H1 (cell line): ENCODE results near the gene NUP50. TPM values are rescaled to one million over a fixed set of nuclear protein-coding genes. Genes with fewer than 3 reads are reported as not detected.

Experiments used
- CTCF ChIA-PET: fragments of 300-600 bp; sonication (Branson Sonifier 250); formaldehyde crosslinking; loops from one replicate; lab custom pipeline; 2021; ENCODE audit not compliant: partially characterized antibody; lab: Charles Lee
- POLR2A ChIA-PET: fragments of 300-600 bp; sonication (Branson Sonifier 250); formaldehyde crosslinking; loops from one replicate; lab custom pipeline; 2021; ENCODE audit warnings: inconsistent platforms; ENCODE audit not compliant: partially characterized antibody; lab: Charles Lee
- DNase-seq, 2 experiments: peaks; one replicate each; pipeline versions ENCODE4 v3.0.0 to v3.0.0-alpha.2; 2010 to 2022; ENCODE audit warnings: low spot score in 2 of 2, low read depth in 1 of 2, mixed read lengths in 1 of 2
- FAIRE-seq: peaks from 2 replicates; lab custom pipeline; 2011; peaks lifted over from hg19 to GRCh38; lab: Jason Lieb, UNC
- H2AFZ ChIP-seq: 2 replicates; pipeline ENCODE4 v1.8.1; 2012; ENCODE audit warnings: low read length, inconsistent platforms
- H2AK5ac ChIP-seq: 2 replicates; pipeline ENCODE4 v1.6.1; 2013; ENCODE audit warnings: low read depth, low read length
- H2BK120ac ChIP-seq: replicated peaks from 2 replicates; pipeline ENCODE3; 2013; ENCODE audit warnings: low read depth, low read length, inconsistent platforms
- H2BK12ac ChIP-seq: 2 replicates; pipeline ENCODE4 v1.6.1; 2013; ENCODE audit warnings: low read depth, low read length
- H2BK15ac ChIP-seq: 2 replicates; pipeline ENCODE4 v1.6.1; 2013; ENCODE audit warnings: low read length
- H2BK20ac ChIP-seq: 2 replicates; pipeline ENCODE4 v1.6.1; 2013; ENCODE audit warnings: low read length
- H2BK5ac ChIP-seq: 2 replicates; pipeline ENCODE4 v1.6.1; 2013; ENCODE audit warnings: low read depth, low read length
- H3K14ac ChIP-seq: 2 replicates; pipeline ENCODE4 v1.6.1; 2013; ENCODE audit warnings: inconsistent platforms; ENCODE audit not compliant: insufficient read length
- H3K18ac ChIP-seq: 2 replicates; pipeline ENCODE4 v1.6.1; 2013; ENCODE audit warnings: low read length; ENCODE audit errors: extremely low read depth
- H3K23ac ChIP-seq: 2 replicates; pipeline ENCODE4 v1.6.1; 2013; ENCODE audit warnings: inconsistent platforms; ENCODE audit not compliant: insufficient read length
- H3K23me2 ChIP-seq: 2 replicates; pipeline ENCODE4 v1.6.1; 2013; ENCODE audit warnings: low read depth, low read length
- H3K27ac ChIP-seq: 2 replicates; pipeline ENCODE4 v1.6.1; 2011; ENCODE audit warnings: low read depth, low read length, inconsistent platforms
- H3K27me3 ChIP-seq, 4 experiments: replicated peaks in 1 of 4; 1 replicate in 1 of 4; 2 replicates in 3 of 4; pipeline versions ENCODE4 v1.6.1 to v1.8.1; 2011 to 2013; ENCODE audit warnings: low read length in 3 of 4, mild to moderate bottlenecking in 3 of 4, inconsistent platforms in 2 of 4, mixed read lengths in 2 of 4, moderate library complexity in 1 of 4; ENCODE audit not compliant: control insufficient read depth in 3 of 4, insufficient read depth in 3 of 4; ENCODE audit errors: extremely low read depth in 1 of 4
- H3K36me3 ChIP-seq, 4 experiments: 2 replicates each; pipeline versions ENCODE4 v1.6.1 to v1.8.1; 2011 to 2013; ENCODE audit warnings: mild to moderate bottlenecking in 4 of 4, low read length in 3 of 4, moderate library complexity in 2 of 4, control low read depth in 1 of 4, inconsistent platforms in 1 of 4; ENCODE audit not compliant: insufficient read depth in 4 of 4, control insufficient read depth in 2 of 4
- H3K4ac ChIP-seq: replicated peaks from 2 replicates; pipeline ENCODE3; 2013; ENCODE audit warnings: low read length, low read depth, mixed read lengths, inconsistent platforms; ENCODE audit not compliant: insufficient read length
- H3K4me1 ChIP-seq, 4 experiments: replicated peaks in 1 of 4; 1 replicate in 1 of 4; 2 replicates in 3 of 4; pipeline versions ENCODE4 v1.6.1 to v1.8.1; 2011 to 2013; ENCODE audit warnings: low read length in 3 of 4, inconsistent platforms in 2 of 4, mixed read lengths in 1 of 4; ENCODE audit not compliant: insufficient read depth in 4 of 4, control insufficient read depth in 3 of 4
- H3K4me2 ChIP-seq, 2 experiments: 2 replicates each; pipeline versions ENCODE4 v1.6.1 to v1.8.1; 2011 to 2013; ENCODE audit warnings: low read depth in 2 of 2, low read length in 2 of 2, control low read depth in 1 of 2, inconsistent platforms in 1 of 2, mild to moderate bottlenecking in 1 of 2; ENCODE audit not compliant: insufficient read depth in 1 of 2
- H3K4me3 ChIP-seq, 4 experiments: fragments of 200-600, 300-600 bp in 1 of 4; sonication (generic), shearing (Covaris generic), sonication (Bioruptor Twin) in 1 of 4; 2 replicates each; pipeline versions ENCODE4 v1.5.1 to v1.8.1; 2011 to 2016; ENCODE audit warnings: low read length in 4 of 4, low read depth in 3 of 4, control low read depth in 2 of 4, inconsistent platforms in 2 of 4, mild to moderate bottlenecking in 2 of 4, mixed read lengths in 1 of 4, moderate library complexity in 1 of 4; ENCODE audit not compliant: insufficient read depth in 2 of 4; ENCODE audit errors: extremely low read depth in 1 of 4
- H3K56ac ChIP-seq: replicated peaks from 2 replicates; pipeline ENCODE3; 2013; ENCODE audit warnings: low read depth, mild to moderate bottlenecking, mixed read lengths, low read length, inconsistent platforms; ENCODE audit not compliant: insufficient read length
- H3K79me1 ChIP-seq: 2 replicates; pipeline ENCODE4 v1.6.1; 2013; ENCODE audit warnings: low read depth, low read length, control low read depth
- H3K79me2 ChIP-seq, 2 experiments: 2 replicates each; pipeline versions ENCODE4 v1.6.1 to v1.8.1; 2012 to 2013; ENCODE audit warnings: low read length in 2 of 2, mild to moderate bottlenecking in 2 of 2, inconsistent platforms in 1 of 2; ENCODE audit not compliant: insufficient read depth in 2 of 2, control insufficient read depth in 1 of 2
- H3K9ac ChIP-seq, 4 experiments: replicated peaks in 1 of 4; 1 replicate in 1 of 4; 2 replicates in 3 of 4; pipeline versions ENCODE4 v1.6.1 to v1.8.1; 2011 to 2013; ENCODE audit warnings: low read depth in 3 of 4, low read length in 3 of 4, control low read depth in 2 of 4, mild to moderate bottlenecking in 2 of 4, moderate library complexity in 2 of 4, inconsistent platforms in 1 of 4; ENCODE audit errors: extremely low read depth in 1 of 4
- H3K9me3 ChIP-seq, 2 experiments: 2 replicates each; pipeline versions ENCODE4 v1.6.1 to v1.8.1; 2012 to 2013; ENCODE audit warnings: mild to moderate bottlenecking in 2 of 2, moderate library complexity in 2 of 2, control low read depth in 1 of 2, inconsistent platforms in 1 of 2, low read depth in 1 of 2, low read length in 1 of 2, mixed read lengths in 1 of 2; ENCODE audit not compliant: insufficient read depth in 2 of 2
- H4K20me1 ChIP-seq, 2 experiments: replicated peaks in 1 of 2; 2 replicates each; pipeline versions ENCODE3 to v1.8.1; 2011 to 2013; ENCODE audit warnings: inconsistent platforms in 2 of 2, low read length in 2 of 2, mild to moderate bottlenecking in 1 of 2; ENCODE audit not compliant: insufficient read depth in 2 of 2, control insufficient read depth in 1 of 2
- H4K5ac ChIP-seq: 2 replicates; pipeline ENCODE4 v1.6.1; 2013; ENCODE audit warnings: low read length, low read depth, mixed read lengths, inconsistent platforms; ENCODE audit not compliant: insufficient read length
- H4K8ac ChIP-seq: 2 replicates; pipeline ENCODE4 v1.8.0; 2013; ENCODE audit warnings: mild to moderate bottlenecking, moderate library complexity, low read length, inconsistent platforms; ENCODE audit not compliant: insufficient read depth; ENCODE audit errors: extremely low read depth
- H4K91ac ChIP-seq: replicated peaks from 2 replicates; pipeline ENCODE3; 2013; ENCODE audit warnings: low read length, mixed read lengths, inconsistent platforms; ENCODE audit not compliant: insufficient read length
- EP300 ChIP-seq, 2 experiments: IDR thresholded peaks; 1 replicate in 1 of 2; 2 replicates in 1 of 2; pipeline ENCODE4 v1.6.1; 2011 to 2012; ENCODE audit warnings: low read depth in 2 of 2, low read length in 2 of 2, mild to moderate bottlenecking in 2 of 2, borderline replicate concordance in 1 of 2, inconsistent platforms in 1 of 2, moderate library complexity in 1 of 2
- whole genome bisulfite sequencing, 2 experiments: shearing (Covaris generic) in 1 of 2; methylation state at CpG; one replicate each; pipeline versions ENCODE4 v1.1.6 to v1.1.7; 2013 to 2015; ENCODE audit warnings: low lambda C conversion rate in 2 of 2, mixed read lengths in 2 of 2, inconsistent platforms in 1 of 2, low coverage in 1 of 2, missing lambda C conversion rate in 1 of 2; ENCODE audit not compliant: insufficient replicate concordance in 2 of 2, insufficient coverage in 1 of 2, insufficient read length in 1 of 2; ENCODE audit errors: extremely low coverage in 1 of 2, missing lambda C conversion rate in 1 of 2; 5-methylcytosine and 5-hydroxymethylcytosine counted together
- polyA plus RNA-seq, 7 experiments: library from polyadenylated mRNA; depleted of rRNA in 3 of 7; stranded (reverse) in 5 of 7; unstranded in 2 of 7; fragments of >200 nt in 5 of 7; fragments of 200-250 nt in 2 of 7; gene quantifications; 1 replicate in 5 of 7; 2 replicates in 1 of 7; 4 replicates in 1 of 7; pipeline versions ENCODE4 v1.2.1 to v1.2.3, GENCODE V29; 2011 to 2013; ENCODE audit warnings: missing spikeins in 2 of 7, mixed read lengths in 2 of 7
- total RNA-seq: library from RNA; stranded (reverse); fragmentation: NEBNext Ultra II Directional; extraction: Animal tissue kit (Norgen Biotek cat#: 25700); gene quantifications from 2 replicates; pipeline ENCODE4 v1.2.1, GENCODE V29; 2021

NUP50 gene
- total and polyA plus RNA-seq, 2 of the 8 experiments (the other 6 are each of a cell fraction or from before 2014, with no cell fraction given), result 20.0 to 112 TPM

DNA sequence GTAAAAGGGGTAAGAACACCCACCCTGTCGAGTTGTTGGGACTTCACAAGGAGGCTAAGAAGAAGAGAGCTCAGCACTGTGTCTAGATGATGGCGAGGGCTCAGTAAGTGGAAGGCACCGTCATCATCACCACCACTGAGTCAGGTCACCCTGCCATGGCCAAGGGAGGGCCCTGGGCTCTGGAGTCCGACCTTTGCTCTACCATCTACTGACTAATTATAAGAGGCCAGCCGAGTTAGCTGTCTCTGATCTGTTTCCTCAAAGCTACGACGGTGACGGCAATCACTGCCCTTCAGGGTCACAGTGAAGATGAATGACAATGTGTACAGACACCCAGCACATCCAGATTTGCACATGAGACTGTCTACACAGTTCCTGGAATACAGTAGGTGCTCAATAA is 47.7 kb downstream of the NUP50 start:
- Histone ChIP-seq H2AFZ (no peak overlapping the region), H4K20me1 (peaks cover 6 to 27% of the 10 kb centered on the region in 2 experiments), H3K27me3 (no peaks in the 10 kb centered on the region), H2BK12ac (no peak overlapping the region), H4K5ac (no peak overlapping the region), H3K18ac (no peak overlapping the region), H3K4me1 (peaks cover 0 to 25% (median 11%) of the 10 kb centered on the region in 4 experiments; a peak in 6 of 7 replicates), H3K56ac (no peak overlapping the region), H2AK5ac (no peak overlapping the region), H3K23ac (no peak overlapping the region), H3K9ac (no peak overlapping the region), H3K4me2 (no peak overlapping the region), H2BK20ac (no peak overlapping the region), H3K23me2 (no peaks in the 10 kb centered on the region), H3K36me3 (no peaks in the 10 kb centered on the region), H2BK15ac (no peak overlapping the region), H3K4ac (no peak overlapping the region), H3K14ac (no peak overlapping the region), H2BK5ac (no peak overlapping the region), H3K79me2 (peaks cover 0 to 15% of the 10 kb centered on the region in 2 experiments; a peak in 2 of 4 replicates), H2BK120ac (no peak overlapping the region), H3K79me1 (peaks cover 12% of the 10 kb centered on the region), H3K27ac (no peak overlapping the region), H3K9me3 (no peaks in the 10 kb centered on the region), H4K8ac (no peak overlapping the region), H3K4me3 (no peak overlapping the region), H4K91ac (no peak overlapping the region)
- no peak for TF ChIP-seq EP300 (IDR thresholded peaks at IDR 0.05; ENCODE audit: borderline replicate concordance in 1 of 2, low read depth in 2 of 2, low read length in 2 of 2)
- ChIA-PET CTCF (interaction anchor here (0.7 to 4.4 kb wide), 5 partner anchors 12 to 31 kb away, joined by 3 to 25 read pairs (median 3); no protein-coding TSS in a partner anchor), POLR2A (interaction anchor here (1.0 to 1.3 kb wide), 3 partner anchors 10 to 19 kb away, joined by 3 to 4 read pairs (median 3); no protein-coding TSS in a partner anchor)
- DNase-seq, result no peak
- WGBS, 2 experiments, result 91% methylated on average over 8 of the region's 8 CpGs; no CpG with 5 or more reads in 1 of the 2 experiments
- no peak for FAIRE-seq
